HG02938 (cell line): ENCODE data around the gene SLC7A1.

Source experiments
- ATAC-seq: cut with Tn5 transposase; IDR thresholded peaks from one replicate; pipeline ENCODE4 v1.9.1; 2021; ENCODE audit warnings: mild to moderate bottlenecking, moderate library complexity; ENCODE audit not compliant: unreplicated experiment

The SLC7A1 gene

GRCh38 chr13:29496241-29496712, 99.2 kb downstream of the SLC7A1 start:
- peak; percentile 63 for ATAC-seq

GRCh38 chr13:29494520-29494919, 101.0 kb downstream of the SLC7A1 start:
- ATAC-seq: no peak

GRCh38 chr13:29493796-29494195, 101.7 kb downstream of the SLC7A1 start:
- no peak for ATAC-seq

DNA sequence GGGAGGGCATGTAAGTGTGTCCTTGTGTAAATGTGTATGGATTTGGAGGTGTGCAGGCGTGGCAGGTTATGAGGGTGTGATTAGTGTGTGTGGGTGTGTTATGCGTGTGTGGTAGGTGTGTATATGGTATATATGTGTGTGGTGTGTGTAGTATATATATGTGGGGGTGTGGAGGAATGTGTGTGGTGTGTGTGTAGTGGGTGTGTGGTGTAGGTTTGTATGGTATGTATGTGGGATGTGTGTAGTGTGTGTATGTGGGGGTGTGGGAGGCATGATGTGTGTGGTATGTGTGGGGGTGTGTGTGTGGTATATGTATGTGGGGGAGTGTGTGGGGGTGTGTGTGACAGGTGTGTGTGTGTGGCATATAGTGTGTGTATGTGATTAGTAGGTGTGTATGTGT, 104.2 kb downstream of the SLC7A1 start:
- no peak for ATAC-seq

DNA sequence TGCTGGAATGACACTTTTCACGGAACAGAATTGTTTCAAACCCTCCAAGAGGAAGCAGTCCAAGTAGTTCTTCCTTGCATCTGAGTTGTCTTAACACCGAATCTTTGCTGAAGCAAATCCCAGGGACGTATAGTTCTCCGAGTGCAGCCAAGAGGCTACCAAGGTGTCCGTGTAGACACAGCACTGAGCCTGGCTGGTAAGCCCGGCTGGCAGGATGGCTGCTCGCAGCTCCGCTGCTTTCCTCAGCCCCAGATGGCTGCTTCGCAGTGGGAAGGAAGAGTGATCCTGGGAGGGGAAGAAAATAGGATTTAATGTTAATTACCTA, 105.0 kb downstream of the SLC7A1 start:
- ATAC-seq: no peak

DNA sequence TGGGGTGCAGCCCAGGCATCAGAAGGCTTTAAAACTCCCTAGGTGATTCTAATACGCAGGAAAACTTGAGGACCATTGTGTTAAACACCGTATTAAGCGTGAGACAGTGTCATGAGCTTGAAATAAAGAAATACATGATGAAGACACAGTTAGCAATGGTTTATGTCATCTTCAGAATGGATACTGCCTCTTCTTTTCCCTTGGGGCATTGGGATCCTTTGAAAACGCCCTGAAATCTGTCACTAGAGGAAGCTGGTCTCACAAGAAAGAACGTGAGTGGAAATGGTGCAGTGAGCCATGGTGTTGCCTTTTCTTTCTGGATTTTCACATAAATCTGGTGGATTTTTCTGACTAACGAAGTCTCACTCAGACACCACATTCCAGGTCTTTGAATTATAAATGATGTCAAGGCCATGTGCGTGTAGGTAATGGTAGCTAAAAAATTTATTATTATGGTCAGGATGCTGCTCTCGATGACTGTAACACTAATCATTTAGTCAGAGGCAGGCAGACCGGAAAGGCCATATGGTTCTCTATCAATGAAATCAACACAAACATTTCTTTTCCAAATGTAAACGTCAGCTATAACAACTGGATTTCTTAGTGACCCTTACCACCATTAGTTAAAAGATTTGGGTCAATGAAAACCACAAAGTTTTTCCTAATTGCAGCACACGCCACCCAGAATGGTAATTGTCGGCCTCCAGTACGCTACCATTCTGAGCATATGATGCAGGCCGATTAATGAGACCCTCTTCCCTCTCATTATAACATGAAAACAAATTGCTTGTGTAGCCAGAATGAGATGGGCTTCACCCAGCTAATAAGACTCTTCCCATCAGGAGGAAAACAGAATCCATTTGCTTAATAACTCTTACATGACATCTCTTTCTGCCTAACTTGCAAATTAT, 105.6 kb downstream of the SLC7A1 start:
- ATAC-seq: no peak

DNA sequence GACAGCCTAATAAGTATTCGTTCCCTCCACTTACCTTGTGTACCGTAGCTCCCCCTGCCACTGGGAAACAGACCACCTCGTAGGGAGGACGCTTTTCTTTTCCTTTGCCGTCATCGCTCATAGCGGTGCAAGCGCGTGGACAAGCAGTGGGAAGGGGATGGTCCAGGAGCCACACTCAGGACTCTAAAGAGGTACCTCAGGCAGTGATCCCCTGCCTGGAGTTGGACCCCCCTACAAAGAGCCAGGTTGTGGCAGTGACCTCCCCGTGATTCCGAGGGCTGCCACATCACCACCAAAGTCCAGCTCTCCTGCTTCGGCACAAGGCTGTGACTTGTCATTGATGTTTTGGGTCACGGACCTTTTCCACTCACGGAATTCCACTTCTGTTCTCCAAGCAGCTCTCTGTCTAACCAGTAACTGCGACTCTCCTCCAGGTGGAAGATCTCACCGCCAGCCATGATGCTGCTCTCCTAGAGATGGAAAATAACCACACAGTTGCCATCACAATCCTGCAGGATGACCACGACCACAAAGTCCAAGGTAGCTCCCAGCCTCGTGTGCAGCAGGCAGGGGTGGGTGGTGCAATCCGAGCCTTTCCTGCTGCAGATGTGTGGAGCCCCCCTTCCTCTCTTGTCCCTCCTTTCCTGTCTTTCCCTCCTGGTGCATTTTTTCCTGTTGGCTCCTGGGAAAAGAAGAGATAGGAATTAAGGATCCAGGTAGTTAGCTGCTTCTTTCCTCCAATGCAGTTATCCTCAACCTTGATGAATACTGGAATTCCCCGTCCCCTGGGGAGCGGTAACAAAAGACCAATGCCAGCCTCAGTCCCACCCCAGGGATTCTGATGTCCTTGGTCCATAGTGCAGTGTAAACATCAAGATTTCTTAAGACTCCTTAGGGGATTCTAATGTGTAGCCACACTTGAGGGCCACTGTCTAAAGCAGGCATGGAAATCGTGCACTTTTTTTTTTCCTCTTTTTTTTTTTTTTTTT, 107.7 kb downstream of the SLC7A1 start:
- no peak for ATAC-seq

DNA sequence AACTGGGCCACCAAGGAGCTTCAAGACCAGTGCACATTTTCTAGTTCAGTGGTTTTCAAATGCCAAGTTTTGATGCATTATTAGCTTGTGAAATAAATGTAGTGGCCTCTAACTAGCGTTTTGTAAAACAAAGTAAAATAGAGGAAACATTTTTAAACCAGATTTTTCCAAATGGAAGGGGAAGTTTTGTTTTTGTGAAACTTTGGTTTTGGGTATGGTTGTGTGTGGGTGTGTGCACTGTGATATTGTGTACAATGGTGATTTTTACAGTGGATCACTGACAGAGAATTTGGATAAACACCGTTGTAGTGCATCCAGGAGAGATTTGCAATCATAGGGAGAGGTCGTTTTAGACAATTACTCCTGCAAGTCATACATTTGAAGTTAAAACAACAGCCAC, 108.9 kb downstream of the SLC7A1 start:
- ATAC-seq: no peak

DNA sequence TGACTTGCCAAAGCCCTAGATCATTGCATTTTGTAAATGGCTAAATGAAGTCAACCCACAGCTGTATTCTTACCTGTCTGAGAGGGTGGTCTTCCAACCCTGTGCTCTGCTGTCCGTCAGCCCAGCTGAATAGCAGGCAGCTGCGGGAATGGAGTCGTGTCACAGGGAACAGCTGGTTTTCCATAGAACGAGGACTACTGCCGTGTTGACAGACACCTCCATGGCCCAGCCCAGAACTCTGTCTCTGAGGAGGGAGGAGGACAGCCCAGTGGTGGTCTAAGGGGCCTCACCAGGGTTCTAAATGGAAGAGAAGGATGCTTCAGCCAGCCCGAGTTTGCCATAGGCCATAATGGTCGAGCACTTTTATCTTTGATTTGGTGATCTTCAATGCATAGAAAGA, 110.7 kb downstream of the SLC7A1 start:
- ATAC-seq: no peak

- no peak for ATAC-seq
These were observed 111.3 kb downstream of the SLC7A1 start for GRCh38 chr13:29484236-29484635.

- ATAC-seq: no peak
These were observed 111.9 kb downstream of the SLC7A1 start for GRCh38 chr13:29483623-29484022.

GRCh38 chr13:29483211-29483610, 112.3 kb downstream of the SLC7A1 start:
- ATAC-seq: no peak

GRCh38 chr13:29482504-29482903, 113.0 kb downstream of the SLC7A1 start:
- ATAC-seq: no peak

DNA sequence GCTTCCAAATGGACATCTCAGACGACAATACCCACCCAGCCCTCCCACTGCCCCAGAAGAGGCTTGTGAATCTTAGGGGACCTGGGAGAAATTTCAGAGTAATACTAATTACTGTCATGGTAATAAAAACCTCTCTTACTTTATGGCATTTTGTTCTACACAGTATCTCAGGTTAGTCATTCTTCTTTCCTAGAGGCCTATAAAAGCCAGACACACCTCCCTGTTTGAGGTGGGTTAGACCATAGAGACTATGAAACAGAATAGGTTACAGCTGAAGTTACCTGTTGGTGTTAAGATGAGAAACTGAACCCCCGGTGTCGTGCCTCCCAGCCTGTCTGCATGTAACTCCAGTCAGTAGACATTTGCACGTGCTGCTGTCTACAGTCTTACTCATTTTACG, 113.9 kb downstream of the SLC7A1 start:
- no peak for ATAC-seq

GRCh38 chr13:29480893-29481525, 114.5 kb downstream of the SLC7A1 start:
- ATAC-seq: no peak

- no peak for ATAC-seq
These were observed 115.6 kb downstream of the SLC7A1 start for GRCh38 chr13:29479716-29480492.

GRCh38 chr13:29476046-29476445, 119.4 kb downstream of the SLC7A1 start:
- no peak for ATAC-seq

- no peak for ATAC-seq
These were observed 120.5 kb downstream of the SLC7A1 start for GRCh38 chr13:29474991-29475390.

DNA sequence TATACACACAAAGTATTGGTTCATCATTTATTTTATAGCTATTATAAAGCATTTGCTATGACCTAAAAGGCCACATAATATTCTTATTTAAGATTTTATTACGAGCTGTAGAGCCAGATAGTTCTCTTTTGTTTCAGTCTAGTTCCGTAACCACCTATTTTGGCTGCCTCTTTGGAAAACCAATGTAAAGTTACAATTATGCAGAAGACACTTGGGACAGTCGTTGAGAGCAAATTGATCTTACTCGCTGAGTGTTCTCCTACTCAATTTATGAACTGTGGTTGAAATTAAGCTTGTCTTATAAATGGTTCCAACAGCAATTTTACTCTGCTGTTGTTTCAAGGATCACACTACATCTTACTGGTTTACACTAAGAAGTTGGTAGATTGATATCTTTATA, 122.3 kb downstream of the SLC7A1 start:
- ATAC-seq: no peak

- ATAC-seq: no peak
These were observed 123.0 kb downstream of the SLC7A1 start for GRCh38 chr13:29472332-29472961.
